IMR-90 (cell line): Measurements from ENCODE around the gene PIGN.

ENCODE experiments used
- CEBPB ChIP-seq: IDR thresholded peaks from 2 replicates; pipeline ENCODE4 v1.6.1; 2012; ENCODE audit warnings: low read depth, low read length, improper control_type of control experiment
- CTCF ChIP-seq: conservative IDR thresholded peaks from 2 replicates; pipeline ENCODE4 v1.5.1; 2012; ENCODE audit warnings: mild to moderate bottlenecking, low read depth, low read length, improper control_type of control experiment
- FOS ChIP-seq: fragments of 150-350 bp; IDR thresholded peaks from 2 replicates; pipeline ENCODE4 v1.6.1; 2016; ENCODE audit warnings: low read depth, low read length
- MAFK ChIP-seq: IDR thresholded peaks from 2 replicates; pipeline ENCODE4 v1.6.1; 2012; ENCODE audit warnings: low read depth, low read length, improper control_type of control experiment
- MAZ ChIP-seq: IDR thresholded peaks from 2 replicates; pipeline ENCODE4 v1.6.1; 2012; ENCODE audit warnings: low read depth, mild to moderate bottlenecking, low read length, improper control_type of control experiment, moderate library complexity, borderline replicate concordance
- NFE2L2 ChIP-seq: fragments of 150-350 bp; IDR thresholded peaks from 2 replicates; pipeline ENCODE4 v1.6.1; 2016; ENCODE audit warnings: low read depth, mild to moderate bottlenecking, low read length
- POLR2A ChIP-seq: IDR thresholded peaks from 2 replicates; pipeline ENCODE4 v1.6.1; 2012; ENCODE audit warnings: mild to moderate bottlenecking, low read depth, low read length
- RCOR1 ChIP-seq: IDR thresholded peaks from 2 replicates; pipeline ENCODE4 v1.6.1; 2012; ENCODE audit warnings: mild to moderate bottlenecking, low read length, improper control_type of control experiment; ENCODE audit not compliant: insufficient replicate concordance
- RFX5 ChIP-seq: IDR thresholded peaks from 2 replicates; pipeline ENCODE4 v1.8.0; 2012; ENCODE audit warnings: low read depth, mild to moderate bottlenecking, low read length, moderate library complexity
- SMC3 ChIP-seq: fragments of 150-350 bp; IDR thresholded peaks from 2 replicates; pipeline ENCODE4 v1.6.1; 2016; ENCODE audit warnings: low read depth, mild to moderate bottlenecking, antibody characterized with exemption, low read length, moderate library complexity
- USF2 ChIP-seq: fragments of 150-350 bp; IDR thresholded peaks from 2 replicates; pipeline ENCODE4 v1.6.1; 2017; ENCODE audit warnings: mild to moderate bottlenecking, antibody characterized with exemption, low read length, low read depth

GRCh38 chr18:62200121-62200914 is 13.5 kb upstream of the PIGN start:
- TF ChIP-seq MAZ: no peak
- no peak for TF ChIP-seq RCOR1
- no peak for TF ChIP-seq CTCF
- no peak for TF ChIP-seq NFE2L2
- no peak for TF ChIP-seq USF2
- no peak for TF ChIP-seq RFX5
- TF ChIP-seq POLR2A: no peak
- TF ChIP-seq FOS: no peak
- no peak for TF ChIP-seq MAFK
- TF ChIP-seq CEBPB: no peak
- TF ChIP-seq SMC3: no peak
